HG02943 (cell line): Measurements from ENCODE around the gene CEP131.

ENCODE experiments used
- ATAC-seq: cut with Tn5 transposase; IDR thresholded peaks from one replicate; pipeline ENCODE4 v1.9.1; 2021; ENCODE audit warnings: mild to moderate bottlenecking, low read depth, moderate library complexity; ENCODE audit not compliant: unreplicated experiment

Gene CEP131

DNA sequence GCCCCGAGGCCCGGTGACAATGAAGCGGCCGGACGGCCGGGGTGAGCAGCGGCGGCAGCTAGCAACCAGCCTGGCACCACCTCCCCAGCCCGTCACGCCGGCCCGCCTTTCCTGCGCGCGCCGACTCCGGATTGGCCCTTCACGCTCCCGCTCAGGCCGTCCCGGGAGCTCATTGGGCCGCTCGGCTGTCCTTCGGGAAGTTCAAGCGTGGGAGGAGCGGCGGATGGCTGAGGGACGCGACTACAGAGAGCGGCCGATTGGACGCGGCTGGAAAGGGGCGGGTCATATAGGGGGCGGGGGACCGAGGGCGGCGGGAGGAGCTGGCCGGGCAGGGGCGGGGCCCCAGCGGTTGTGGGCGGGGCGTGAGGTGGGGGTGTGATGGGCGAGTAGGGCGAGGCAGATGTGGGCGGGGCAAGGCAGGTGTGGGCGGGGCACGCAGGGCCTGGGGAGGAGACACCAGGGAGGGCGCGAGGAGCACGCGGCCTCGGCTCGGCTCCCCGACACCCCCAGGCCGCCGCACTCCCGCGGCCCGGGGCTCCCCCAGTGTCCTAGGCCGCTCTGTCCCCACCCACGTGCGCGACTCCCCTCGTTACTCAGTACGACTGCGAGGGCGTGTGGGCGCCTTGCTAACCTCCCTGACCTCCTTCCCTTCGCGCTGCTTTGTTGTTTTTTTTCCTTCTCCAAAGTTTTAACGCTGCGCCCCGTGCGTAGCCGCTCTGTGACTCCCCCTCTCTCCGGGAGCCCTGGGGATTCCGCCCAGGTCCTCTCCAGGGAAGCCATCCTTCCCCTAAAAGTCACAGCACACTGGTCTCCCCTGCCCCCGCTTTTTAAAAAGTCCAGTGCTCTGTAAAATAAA, at the start of gene CEP131:
TSS of gene CEP131 (minus strand) at position 60 of the 856 bp plus-strand sequence. CDS start 2,909 bp downstream, outside the sequence.
- peak; percentile 83 for ATAC-seq

- ATAC-seq = no peak
Observed at GRCh38 chr17:81271226-81271625, 48.5 kb upstream of the CEP131 start.

DNA sequence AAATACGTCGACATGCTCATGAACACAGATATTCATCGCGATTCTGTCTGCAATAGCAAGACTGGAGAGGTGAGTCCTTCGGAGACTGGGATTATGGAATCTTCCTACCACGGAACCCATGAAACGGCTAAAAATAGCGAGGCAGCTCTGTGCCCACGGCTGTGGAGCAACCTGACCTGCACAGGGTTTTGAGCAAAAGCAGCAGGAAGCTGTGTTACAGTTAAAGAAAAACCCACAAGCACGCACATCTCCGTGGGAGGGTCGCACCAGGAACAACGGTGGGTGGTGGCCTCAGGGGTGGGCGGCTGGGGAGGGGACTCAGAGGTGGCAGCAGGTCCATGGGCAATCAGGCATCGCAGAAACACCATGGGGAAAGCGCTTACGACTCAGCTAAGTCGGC, 47.5 kb upstream of the CEP131 start:
- ATAC-seq = no peak

DNA sequence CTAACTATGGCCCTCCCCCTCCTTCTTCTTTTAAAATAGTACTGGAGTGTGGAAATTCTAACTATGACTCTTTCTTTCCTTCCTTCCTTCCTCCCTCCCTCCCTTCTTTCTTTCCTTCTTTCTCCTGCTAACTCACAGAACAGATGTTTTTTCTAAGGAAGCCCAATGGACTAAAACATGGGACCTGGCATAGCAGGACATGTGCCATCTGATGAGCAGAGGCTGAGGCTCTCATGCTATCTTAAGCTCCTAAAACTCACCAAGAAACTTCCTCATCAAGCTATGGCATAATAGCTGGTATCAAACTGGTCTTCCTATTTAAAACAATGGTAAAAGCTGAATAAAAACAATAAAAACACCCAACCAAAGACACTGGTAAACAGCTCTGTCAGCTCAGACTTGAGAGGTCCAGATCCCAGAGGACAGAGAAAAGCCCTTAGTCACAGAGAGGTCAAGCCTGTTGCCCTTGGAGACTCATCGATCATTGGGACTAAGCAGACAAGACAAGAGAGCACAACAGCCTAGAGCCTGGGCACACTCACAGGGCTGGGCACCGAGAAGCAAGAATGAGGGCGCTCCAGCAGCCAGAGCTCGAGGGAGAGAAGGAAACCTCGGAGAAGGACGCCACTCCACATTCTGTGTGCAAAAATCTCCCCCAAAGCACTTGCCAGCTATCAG, 44.8 kb upstream of the CEP131 start:
- no peak for ATAC-seq

DNA sequence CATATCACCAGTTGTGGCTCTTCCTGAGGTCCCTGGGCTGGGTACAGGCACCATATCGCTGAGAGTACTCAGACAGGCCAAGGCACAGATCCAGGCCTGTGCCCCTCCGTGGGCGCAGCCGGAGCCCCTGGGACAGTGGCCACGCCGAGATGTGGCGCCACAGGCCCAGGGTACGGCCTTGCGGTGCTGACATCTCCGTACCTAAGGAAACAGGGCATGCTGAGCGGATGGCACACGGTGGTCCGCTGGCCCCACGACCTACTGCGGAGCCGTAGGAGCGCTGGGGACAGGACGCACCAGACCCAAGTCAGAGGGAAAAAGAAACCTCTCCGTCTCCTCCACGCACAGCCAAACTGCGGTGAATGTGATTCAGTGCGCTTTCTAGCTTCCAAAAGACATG, 42.8 kb upstream of the CEP131 start:
- ATAC-seq = no peak

GRCh38 chr17:81264640-81265039, 41.9 kb upstream of the CEP131 start:
- ATAC-seq = no peak

- ATAC-seq = no peak
Observed at GRCh38 chr17:81263371-81264181, 40.8 kb upstream of the CEP131 start.

GRCh38 chr17:81261582-81262336, 39.0 kb upstream of the CEP131 start:
- ATAC-seq = no peak

DNA sequence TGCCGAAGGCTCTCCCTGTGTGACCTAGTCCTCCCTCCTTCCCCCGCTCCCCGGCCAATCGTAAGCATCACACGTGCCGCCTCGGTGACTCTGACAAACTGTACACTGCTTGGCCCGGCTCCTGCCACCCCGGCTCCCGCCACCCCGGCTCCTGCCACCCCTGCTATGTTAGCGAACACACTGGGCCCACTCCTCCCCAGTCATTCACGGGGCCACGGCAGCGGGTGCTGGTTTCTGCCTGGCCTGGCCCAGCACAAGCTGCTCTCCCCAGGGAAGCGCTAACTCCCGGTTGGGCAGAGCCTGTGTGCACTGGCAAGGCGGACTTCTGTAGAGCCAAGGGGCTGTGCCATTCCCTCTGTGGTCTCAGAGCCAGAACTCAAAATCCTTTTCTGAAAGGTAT, 38.3 kb upstream of the CEP131 start:
- ATAC-seq = no peak

GRCh38 chr17:81260641-81261040, 37.9 kb upstream of the CEP131 start:
- no peak for ATAC-seq

DNA sequence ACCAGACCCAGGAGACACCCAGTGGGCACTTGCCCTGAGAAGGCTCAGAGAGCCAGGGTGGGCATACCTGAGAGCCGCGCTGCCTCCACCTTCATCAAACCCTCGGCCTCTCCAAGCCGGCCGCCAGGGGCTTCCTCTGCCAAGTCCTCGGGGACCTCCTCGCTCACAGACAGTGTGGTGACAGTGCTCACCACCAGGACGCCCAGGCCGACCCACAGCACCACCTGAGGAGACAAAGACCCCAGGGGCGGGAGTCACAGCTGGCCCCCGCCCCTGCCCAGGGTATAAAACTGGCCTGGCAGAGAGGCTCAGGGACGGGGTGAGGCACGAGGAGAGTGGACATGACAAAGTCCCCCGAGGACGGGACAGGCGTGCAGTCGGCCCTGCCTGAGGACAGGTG, 37.4 kb upstream of the CEP131 start:
- no peak for ATAC-seq

- ATAC-seq = no peak
Observed at GRCh38 chr17:81259058-81259605, 36.4 kb upstream of the CEP131 start.

- no peak for ATAC-seq
Observed at GRCh38 chr17:81258292-81258691, 35.5 kb upstream of the CEP131 start.

- ATAC-seq = no peak
Observed at GRCh38 chr17:81257533-81257932, 34.8 kb upstream of the CEP131 start.

DNA sequence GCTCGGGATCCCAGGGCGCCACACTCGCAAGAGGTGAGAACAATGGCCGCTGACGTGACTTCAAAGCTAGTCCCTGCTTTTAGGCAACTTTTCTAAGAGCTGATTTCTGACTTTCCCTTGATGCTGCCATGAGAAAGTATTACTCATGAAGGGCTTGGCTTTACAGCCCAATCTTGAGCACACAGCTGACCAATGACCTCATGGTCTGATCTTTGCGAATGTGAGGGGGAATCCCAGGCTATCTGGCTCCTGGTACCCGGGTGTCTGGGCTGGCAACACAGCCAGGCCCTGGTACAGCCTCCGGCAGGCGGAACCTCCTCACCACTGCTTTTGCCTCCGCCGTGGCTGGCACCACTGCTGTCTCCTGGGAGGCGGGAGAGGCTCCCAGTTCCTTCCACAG, 33.9 kb upstream of the CEP131 start:
- no peak for ATAC-seq

GRCh38 chr17:81254955-81255717, 32.4 kb upstream of the CEP131 start:
- no peak for ATAC-seq

GRCh38 chr17:81253358-81254131, 30.8 kb upstream of the CEP131 start:
- no peak for ATAC-seq

DNA sequence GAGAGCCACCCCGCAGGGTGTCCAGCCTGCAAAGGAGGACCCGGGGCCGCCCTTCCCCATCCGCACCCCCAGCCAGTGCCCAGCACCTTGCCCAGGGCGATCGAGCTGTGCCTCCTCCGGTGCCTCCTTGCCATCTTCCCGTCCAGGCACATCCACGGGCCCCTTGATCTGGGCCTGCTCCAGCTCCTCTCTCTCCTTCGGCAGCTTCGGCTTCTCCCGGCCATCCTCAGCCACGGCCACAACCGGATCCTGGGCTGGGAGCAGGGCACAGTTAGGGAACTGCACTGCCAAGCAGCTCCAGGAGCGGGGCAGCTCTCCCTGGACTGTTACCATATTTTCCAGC, 30.2 kb upstream of the CEP131 start:
- ATAC-seq = no peak
